ENCODE data around the gene JMJD8. TPM values are rescaled to one million over a fixed set of nuclear protein-coding genes. Genes with fewer than 3 reads are reported as not detected.

JMJD8 gene
- total RNA-seq, 4 donors from 2014 or later, result 83.1 to 119 (median 101) TPM

DNA sequence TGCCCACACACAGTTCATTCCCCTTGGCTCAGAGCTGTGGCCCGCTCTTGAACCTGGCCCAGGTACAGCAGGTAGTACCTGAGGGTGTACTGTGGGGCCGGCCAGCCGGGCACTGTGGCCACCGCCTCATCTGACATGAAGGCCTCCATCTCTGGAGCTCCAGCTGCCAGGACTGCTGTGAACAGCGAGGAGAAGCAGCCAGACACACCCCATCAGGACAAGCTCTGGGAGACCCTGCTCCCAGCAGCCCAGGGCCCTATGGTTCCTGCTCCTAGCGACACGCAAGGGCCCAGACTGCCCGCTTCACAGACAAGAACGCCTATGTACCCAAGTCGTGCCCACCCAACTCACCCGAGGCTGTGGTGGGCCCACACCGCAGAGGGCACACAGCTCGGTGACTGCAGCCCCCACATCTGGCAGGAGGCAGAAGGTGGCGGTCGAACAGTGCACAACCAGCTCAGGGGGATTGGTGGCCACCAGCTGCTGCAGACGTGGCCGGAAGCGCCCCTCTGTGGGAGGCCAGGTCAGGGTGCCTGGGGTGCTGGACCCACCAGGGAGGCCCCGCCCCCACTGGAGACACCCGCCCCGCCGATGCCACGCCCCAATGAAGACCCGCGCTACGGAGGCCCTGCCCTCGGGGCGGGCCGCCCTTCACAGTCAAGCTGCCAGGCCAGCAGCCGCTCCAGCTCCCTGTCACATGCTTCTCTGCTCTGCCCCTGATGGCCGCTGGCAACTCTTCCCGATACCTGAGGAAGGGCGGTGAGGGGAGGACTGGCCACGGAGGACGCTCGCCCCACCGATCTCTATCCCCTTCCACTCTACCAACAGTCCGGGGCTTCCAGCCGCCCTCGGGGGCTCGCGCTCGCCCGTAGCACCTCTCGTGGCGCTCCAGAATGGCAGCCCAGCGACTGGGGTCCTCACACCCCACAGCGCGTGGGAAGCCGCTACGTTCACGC lies 5.0 kb downstream of the JMJD8 start:
- Histone ChIP-seq H3K4me1 (peaks cover 0 to 63% (median 44%) of the 10 kb centered on the region in 4 donors), H3K27ac (peak overlapping the region; percentile 81 to 97 (median 90)), H3K36me3 (peaks cover 0 to 29% (median 15%) of the 10 kb centered on the region in 3 donors), H3K9me3 (no peaks in the 10 kb centered on the region), H3K4me3 (peak overlapping the region; percentile 45 to 91 (median 85)), H3K27me3 (no peaks in the 10 kb centered on the region)
- WGBS, 2 donors, result 20 to 56% methylated on average over 17 to 50 of the region's 52 CpGs
- peak; percentile 28 to 31 for TF ChIP-seq POLR2A (IDR thresholded peaks at IDR 0.05)
- TF ChIP-seq CTCF (IDR thresholded peaks at IDR 0.05), result no peak
- peak in 1 of 2 donors; percentile 12 for TF ChIP-seq EP300 (IDR thresholded peaks at IDR 0.05)
- DNase-seq (ENCODE audit: low spot score in 2 of 2), result peak in 1 of 2 donors; percentile 39

- no peak for DNase-seq (ENCODE audit: low spot score in 2 of 2)
- peaks cover 0 to 59% (median 40%) of the 10 kb centered on the region in 4 donors for H3K4me1 ChIP-seq
- no peak overlapping the region for H3K27ac ChIP-seq
- peaks cover 0 to 37% (median 15%) of the 10 kb centered on the region in 3 donors for H3K36me3 ChIP-seq
- H3K4me3 ChIP-seq, result no peak overlapping the region
- no peaks in the 10 kb centered on the region for H3K9me3 ChIP-seq
- no peaks in the 10 kb centered on the region for H3K27me3 ChIP-seq
- 78 to 90% methylated on average over 3 to 21 of the region's 21 CpGs for WGBS, 2 donors
- TF ChIP-seq EP300 (IDR thresholded peaks at IDR 0.05) (no peak), CTCF (IDR thresholded peaks at IDR 0.05) (no peak), POLR2A (IDR thresholded peaks at IDR 0.05) (no peak)
Observed at GRCh38 chr16:678209-678857, 5.8 kb downstream of the JMJD8 start.

DNA sequence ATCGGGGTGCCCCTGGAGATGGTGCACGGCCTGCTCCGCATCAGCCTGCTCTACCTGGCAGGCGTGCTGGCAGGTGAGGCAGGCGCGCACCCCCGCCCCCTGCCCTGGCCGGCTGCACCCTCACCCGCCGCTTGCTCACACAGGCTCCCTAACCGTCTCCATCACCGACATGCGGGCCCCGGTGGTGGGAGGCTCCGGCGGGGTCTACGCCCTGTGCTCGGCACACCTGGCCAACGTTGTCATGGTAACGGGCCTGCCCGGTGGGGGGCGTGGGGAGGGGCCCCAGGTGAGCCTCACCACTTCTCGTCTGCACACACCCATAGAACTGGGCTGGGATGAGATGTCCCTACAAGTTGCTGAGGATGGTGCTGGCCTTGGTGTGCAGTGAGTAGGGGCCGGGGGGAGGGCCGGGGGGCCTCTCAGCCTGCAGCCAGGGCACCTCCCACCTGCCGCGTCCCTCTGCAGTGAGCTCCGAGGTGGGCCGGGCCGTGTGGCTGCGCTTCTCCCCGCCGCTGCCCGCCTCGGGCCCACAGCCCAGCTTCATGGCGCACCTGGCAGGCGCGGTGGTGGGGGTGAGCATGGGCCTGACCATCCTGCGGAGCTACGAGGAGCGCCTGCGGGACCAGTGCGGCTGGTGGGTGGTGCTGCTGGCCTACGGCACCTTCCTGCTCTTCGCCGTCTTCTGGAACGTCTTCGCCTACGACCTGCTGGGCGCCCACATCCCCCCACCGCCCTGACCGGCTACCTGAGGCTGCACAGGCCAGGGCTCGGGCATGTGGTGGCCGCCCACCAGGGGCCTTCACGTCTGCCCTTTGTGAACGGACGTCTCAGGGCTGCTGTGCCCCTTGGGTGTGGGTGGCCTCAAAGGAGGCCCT lies 6.6 kb downstream of the JMJD8 start:
- no peak overlapping the region for H3K4me3 ChIP-seq
- H3K9me3 ChIP-seq, result no peaks in the 10 kb centered on the region
- no peak for DNase-seq (ENCODE audit: low spot score in 2 of 2)
- no peak overlapping the region for H3K27ac ChIP-seq
- no peaks in the 10 kb centered on the region for H3K27me3 ChIP-seq
- no peak for TF ChIP-seq POLR2A (IDR thresholded peaks at IDR 0.05)
- no peak for TF ChIP-seq EP300 (IDR thresholded peaks at IDR 0.05)
- TF ChIP-seq CTCF (IDR thresholded peaks at IDR 0.05), result no peak
- H3K36me3 ChIP-seq, result peaks cover 0 to 37% (median 9%) of the 10 kb centered on the region in 3 donors
- peaks cover 0 to 51% (median 32%) of the 10 kb centered on the region in 4 donors for H3K4me1 ChIP-seq
- 58 to 62% methylated on average over 30 to 42 of the region's 57 CpGs for WGBS, 2 donors

- Histone ChIP-seq H3K4me1 (peaks cover 0 to 45% (median 28%) of the 10 kb centered on the region in 4 donors), H3K36me3 (peaks cover 0 to 37% (median 3%) of the 10 kb centered on the region in 3 donors), H3K9me3 (no peaks in the 10 kb centered on the region), H3K27me3 (no peaks in the 10 kb centered on the region), H3K27ac (no peak overlapping the region), H3K4me3 (no peak overlapping the region)
- DNase-seq (ENCODE audit: low spot score in 2 of 2), result no peak
- WGBS, 2 donors, result 73 to 82% methylated on average over 18 to 21 of the region's 23 CpGs
- no peak for TF ChIP-seq POLR2A (IDR thresholded peaks at IDR 0.05)
- no peak for TF ChIP-seq CTCF (IDR thresholded peaks at IDR 0.05)
- TF ChIP-seq EP300 (IDR thresholded peaks at IDR 0.05), result no peak
Observed at GRCh38 chr16:676913-677312, 7.2 kb downstream of the JMJD8 start.

Data from tibial nerve (tissue), 4 donors.